Aorta (tissue), 5 donors: Measurements from ENCODE around the gene ALB. TPM values are rescaled to one million over a fixed set of nuclear protein-coding genes. Genes with fewer than 3 reads are reported as not detected.

Experiments
- ATAC-seq: fragments of 200-7000 bp; cut with Tn5 transposase; one replicate; pipeline ENCODE4 v1.9.1; 2022; ENCODE audit warnings: moderate library complexity; ENCODE audit not compliant: low FRiP score
- DNase-seq, 2 donors: peaks; one replicate each; pipeline ENCODE4 v3.0.0-alpha.2; 2020
- H3K27ac ChIP-seq, 2 donors: one replicate each; pipeline ENCODE4 v1.5.1; 2013; ENCODE audit warnings: low read length in 2 of 2, mild to moderate bottlenecking in 2 of 2, moderate library complexity in 2 of 2, control low read depth in 1 of 2, inconsistent platforms in 1 of 2, low read depth in 1 of 2
- H3K27me3 ChIP-seq, 2 donors: one replicate each; pipeline ENCODE4 v1.6.1; 2013; ENCODE audit warnings: control low read depth in 1 of 2, low read length in 1 of 2, mild to moderate bottlenecking in 1 of 2, moderate library complexity in 1 of 2; ENCODE audit not compliant: insufficient read depth in 2 of 2, control insufficient read depth in 1 of 2
- H3K36me3 ChIP-seq, 2 donors: one replicate each; pipeline ENCODE4 v1.6.1; 2013; ENCODE audit warnings: control low read depth in 1 of 2, low read length in 1 of 2, mild to moderate bottlenecking in 1 of 2; ENCODE audit not compliant: insufficient read depth in 2 of 2, control insufficient read depth in 1 of 2
- H3K4me1 ChIP-seq, 2 donors: one replicate each; pipeline ENCODE4 v1.6.1; 2013; ENCODE audit warnings: low read length in 2 of 2, control low read depth in 1 of 2, mild to moderate bottlenecking in 1 of 2, moderate library complexity in 1 of 2; ENCODE audit not compliant: insufficient read depth in 2 of 2, control insufficient read depth in 1 of 2
- H3K4me3 ChIP-seq, 2 donors: one replicate each; pipeline ENCODE4 v1.5.1; 2013; ENCODE audit warnings: low read length in 2 of 2, control low read depth in 1 of 2, mild to moderate bottlenecking in 1 of 2
- H3K9me3 ChIP-seq: one replicate; pipeline ENCODE4 v1.6.1; 2013; ENCODE audit warnings: mild to moderate bottlenecking, low read length; ENCODE audit not compliant: control insufficient read depth
- WGBS, 2 donors: extraction: QIAGEN DNeasy Blood & Tissue Kit; methylation state at CpG; one replicate each; pipeline ENCODE4 v1.1.7; 2013; 5-methylcytosine and 5-hydroxymethylcytosine counted together
- intact Hi-C, 2 donors: fragments of 100-400 bp; cut with DNase I; formaldehyde crosslinking; loops; one replicate each; pipeline versions ENCODE4 v1.14.2 to v1.15.0; 2022
- polyA plus RNA-seq, 2 donors: library from polyadenylated mRNA; stranded (reverse); fragments of 200-250 nt; gene quantifications; one replicate each; pipeline ENCODE4 v1.2.3, GENCODE V29; 2013
- total RNA-seq, 2 donors: library from RNA; stranded (reverse); fragmentation: NEBNext Ultra II Directional; extraction: Animal tissue kit (Norgen Biotek cat#: 25700); gene quantifications; one replicate each; pipeline ENCODE4 v1.2.1, GENCODE V29; 2021
- donor health status: healthy with polysubstance abuse.
- donor health status: Bipolar disorder and iron deficiency.
- donor health status: DM: no; HTN: no; CAD: no.
- donor health status: DM: no; HTN: no; CAD: no.
- donor health status: DM: yes; HTN: yes; CAD: no.

Gene ALB
- total and polyA plus RNA-seq, 4 donors = 0.84 to 3.8 (median 1.1) TPM

GRCh38 chr4:73411731-73412414, 7.8 kb downstream of the ALB start:
- Histone ChIP-seq H3K4me3 (no peak overlapping the region), H3K27ac (no peak overlapping the region), H3K36me3 (no peaks in the 10 kb centered on the region), H3K4me1 (no peaks in the 10 kb centered on the region), H3K27me3 (no peaks in the 10 kb centered on the region), H3K9me3 (no peaks in the 10 kb centered on the region)
- no peak for DNase-seq
- 83 to 89% methylated on average over 8 of the region's 8 CpGs for WGBS, 2 donors
- no peak for ATAC-seq
- intact Hi-C loops = loop anchor here in 1 of 2 donors (2.0 kb wide), 1 partner anchor 67 kb away; no protein-coding TSS in a partner anchor

GRCh38 chr4:73413294-73413755, 9.2 kb downstream of the ALB start:
- no peak overlapping the region for H3K27ac ChIP-seq
- H3K9me3 ChIP-seq = no peaks in the 10 kb centered on the region
- DNase-seq = no peak
- H3K36me3 ChIP-seq = no peaks in the 10 kb centered on the region
- intact Hi-C loops = no loop called here
- H3K27me3 ChIP-seq = no peaks in the 10 kb centered on the region
- no peak overlapping the region for H3K4me3 ChIP-seq
- 67 to 72% methylated on average over 4 of the region's 4 CpGs for WGBS, 2 donors
- no peak for ATAC-seq
- H3K4me1 ChIP-seq = no peaks in the 10 kb centered on the region

GRCh38 chr4:73414936-73415271, 10.8 kb downstream of the ALB start:
- DNase-seq (no peak), ATAC-seq (no peak)
- H3K36me3 ChIP-seq = no peaks in the 10 kb centered on the region
- intact Hi-C loops = no loop called here
- H3K9me3 ChIP-seq = no peaks in the 10 kb centered on the region
- H3K27me3 ChIP-seq = no peaks in the 10 kb centered on the region
- H3K4me1 ChIP-seq = no peaks in the 10 kb centered on the region
- no peak overlapping the region for H3K27ac ChIP-seq
- no peak overlapping the region for H3K4me3 ChIP-seq
- WGBS, 2 donors = 69 to 73% methylated on average over 2 of the region's 2 CpGs

- Histone ChIP-seq H3K27ac (no peak overlapping the region), H3K4me1 (no peaks in the 10 kb centered on the region), H3K4me3 (no peak overlapping the region), H3K9me3 (no peaks in the 10 kb centered on the region), H3K36me3 (no peaks in the 10 kb centered on the region), H3K27me3 (no peaks in the 10 kb centered on the region)
- ATAC-seq = no peak
- intact Hi-C loops = no loop called here
- DNase-seq = no peak
- WGBS, 2 donors = 91 to 96% methylated on average over 2 of the region's 2 CpGs
Observed at GRCh38 chr4:73415807-73416238, 11.7 kb downstream of the ALB start.

GRCh38 chr4:73416423-73417087, 12.5 kb downstream of the ALB start:
- 77 to 80% methylated on average over 2 of the region's 2 CpGs for WGBS, 2 donors
- H3K4me3 ChIP-seq = no peak overlapping the region
- ATAC-seq = no peak

GRCh38 chr4:73417342-73417741, 13.3 kb downstream of the ALB start:
- H3K27ac ChIP-seq = no peak overlapping the region
- WGBS, 2 donors = 90 to 91% methylated on average over 2 of the region's 2 CpGs
- intact Hi-C loops = no loop called here

More at GRCh38 chr4:73416423-73417087, 12.5 kb downstream of the ALB start:
- no peaks in the 10 kb centered on the region for H3K4me1 ChIP-seq
- intact Hi-C loops = no loop called here
- no peaks in the 10 kb centered on the region for H3K9me3 ChIP-seq
- no peaks in the 10 kb centered on the region for H3K36me3 ChIP-seq
- no peaks in the 10 kb centered on the region for H3K27me3 ChIP-seq
- no peak for DNase-seq
- H3K27ac ChIP-seq = no peak overlapping the region

GRCh38 chr4:73417973-73418372, 13.9 kb downstream of the ALB start:
- Histone ChIP-seq H3K27me3 (no peaks in the 10 kb centered on the region), H3K9me3 (no peaks in the 10 kb centered on the region), H3K36me3 (no peaks in the 10 kb centered on the region), H3K4me3 (no peak overlapping the region), H3K27ac (no peak overlapping the region), H3K4me1 (no peaks in the 10 kb centered on the region)
- 73 to 74% methylated on average over 6 of the region's 6 CpGs for WGBS, 2 donors
- intact Hi-C loops = no loop called here
- ATAC-seq (no peak), DNase-seq (no peak)

More at GRCh38 chr4:73417342-73417741, 13.3 kb downstream of the ALB start:
- H3K9me3 ChIP-seq = no peaks in the 10 kb centered on the region
- no peaks in the 10 kb centered on the region for H3K36me3 ChIP-seq
- H3K4me1 ChIP-seq = no peaks in the 10 kb centered on the region
- no peak overlapping the region for H3K4me3 ChIP-seq
- DNase-seq = no peak
- H3K27me3 ChIP-seq = no peaks in the 10 kb centered on the region
- ATAC-seq = no peak

GRCh38 chr4:73418677-73419076, 14.6 kb downstream of the ALB start:
- intact Hi-C loops = no loop called here
- Histone ChIP-seq H3K4me1 (no peaks in the 10 kb centered on the region), H3K9me3 (no peaks in the 10 kb centered on the region), H3K4me3 (no peak overlapping the region), H3K27me3 (no peaks in the 10 kb centered on the region), H3K36me3 (no peaks in the 10 kb centered on the region), H3K27ac (no peak overlapping the region)
- WGBS, 2 donors = 55 to 59% methylated on average over 1 of the region's 1 CpG
- ATAC-seq (no peak), DNase-seq (no peak)
